Panc1 (cell line): ENCODE data around the gene FHIT.

Source experiments
- CTCF ChIP-seq: fragments of 450-650 bp; IDR thresholded peaks from 2 replicates; pipeline ENCODE4 v1.5.1; 2017; ENCODE audit warnings: mild to moderate bottlenecking
- POLR2AphosphoS5 ChIP-seq: IDR thresholded peaks from 2 replicates; pipeline ENCODE4 v1.6.1; 2012; ENCODE audit warnings: mild to moderate bottlenecking, low read depth, low read length, moderate library complexity
- REST ChIP-seq, 2 experiments: IDR thresholded peaks; 2 replicates each; pipeline ENCODE4 v1.6.1; 2011 to 2012; ENCODE audit warnings: low read depth in 2 of 2, control low read depth in 1 of 2, low read length in 1 of 2, mild to moderate bottlenecking in 1 of 2, moderate library complexity in 1 of 2; ENCODE audit not compliant: insufficient read depth in 1 of 2

- TF ChIP-seq POLR2AphosphoS5 (no peak), CTCF (no peak), REST (IDR thresholded peaks at IDR 0.05; ENCODE audit: insufficient read depth in 1 of 2, low read depth in 2 of 2, low read length in 1 of 2) (no peak)
Observed at GRCh38 chr3:60303160-60303559, 948.1 kb downstream of the FHIT start.
